Caki2 (cell line): ENCODE measurements around the gene SLC52A1. TPM values are rescaled to one million over a fixed set of nuclear protein-coding genes. Genes with fewer than 3 reads are reported as not detected.
"Not testable (repeated sequence)": the region's sequence is repeated elsewhere in the genome, so short reads cannot be mapped to it uniquely, and the experiment has no call there.

Source experiments
- DNase-seq: peaks from one replicate; pipeline ENCODE4 v3.0.0-alpha.2; 2015; ENCODE audit warnings: low read depth
- in situ Hi-C: cut with HindIII; loops from 2 replicates; pipeline ENCODE4 v1.10.0; 2016; ENCODE audit warnings: low sequenced_read_pairs, low pct_unique_long_range_greater_than_20kb, mixed read lengths
- total RNA-seq: library from RNA; depleted of rRNA; stranded (reverse); fragments of >200 nt; shearing (Covaris generic); gene quantifications from 2 replicates; pipeline ENCODE4 v1.2.3, GENCODE V29; 2014; ENCODE audit warnings: low replicate concordance; rRNA removed

SLC52A1 gene
- not detected in 2 replicates for total RNA-seq

DNA sequence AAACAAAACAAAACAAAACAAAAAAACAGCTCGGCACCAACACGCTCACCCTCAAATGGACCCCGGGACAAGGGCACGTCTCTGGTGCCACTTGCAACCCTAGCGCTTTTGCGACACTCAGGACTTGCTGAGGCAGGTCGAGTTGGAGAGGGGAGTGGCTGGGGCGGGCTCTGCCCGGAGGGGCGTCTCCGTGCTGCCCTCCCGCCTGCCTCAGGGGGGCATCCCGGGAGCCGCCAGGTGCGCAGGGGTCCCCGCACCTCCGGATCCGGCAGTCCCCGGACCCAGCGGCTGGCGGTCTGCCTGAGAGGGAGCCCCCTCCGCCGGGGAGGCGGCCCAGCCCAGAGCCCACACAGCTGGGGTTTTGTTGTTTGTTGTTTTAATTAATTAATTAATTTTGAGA lies at the start of gene SLC52A1:
Gene SLC52A1, minus strand, starts transcription at position 112 of the 400 bp plus-strand sequence. CDS start 820 bp downstream, outside the sequence.
- DNase-seq: no peak
- in situ Hi-C loops: no loop called here

DNA sequence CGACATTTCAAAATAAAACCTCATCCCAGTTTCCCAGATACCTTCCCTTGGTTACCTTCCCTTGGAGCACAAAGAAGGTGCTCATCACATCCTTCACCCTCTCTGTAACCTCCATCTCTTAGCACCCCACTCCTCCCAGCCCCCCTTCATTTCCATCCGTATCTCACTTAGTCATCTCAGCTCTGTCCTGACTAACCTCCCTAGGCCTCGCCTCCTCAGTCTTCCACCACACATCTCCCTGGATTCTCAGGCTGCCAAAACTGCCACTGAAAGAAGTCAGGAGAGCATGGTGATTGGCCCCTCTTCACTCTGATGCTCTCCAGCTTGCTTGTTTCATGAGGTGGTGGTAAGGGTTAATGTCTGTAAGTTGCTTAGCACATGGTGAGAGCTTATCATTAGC lies 45.4 kb upstream of the SLC52A1 start:
- in situ Hi-C loops: no loop called here
- DNase-seq: no peak

DNA sequence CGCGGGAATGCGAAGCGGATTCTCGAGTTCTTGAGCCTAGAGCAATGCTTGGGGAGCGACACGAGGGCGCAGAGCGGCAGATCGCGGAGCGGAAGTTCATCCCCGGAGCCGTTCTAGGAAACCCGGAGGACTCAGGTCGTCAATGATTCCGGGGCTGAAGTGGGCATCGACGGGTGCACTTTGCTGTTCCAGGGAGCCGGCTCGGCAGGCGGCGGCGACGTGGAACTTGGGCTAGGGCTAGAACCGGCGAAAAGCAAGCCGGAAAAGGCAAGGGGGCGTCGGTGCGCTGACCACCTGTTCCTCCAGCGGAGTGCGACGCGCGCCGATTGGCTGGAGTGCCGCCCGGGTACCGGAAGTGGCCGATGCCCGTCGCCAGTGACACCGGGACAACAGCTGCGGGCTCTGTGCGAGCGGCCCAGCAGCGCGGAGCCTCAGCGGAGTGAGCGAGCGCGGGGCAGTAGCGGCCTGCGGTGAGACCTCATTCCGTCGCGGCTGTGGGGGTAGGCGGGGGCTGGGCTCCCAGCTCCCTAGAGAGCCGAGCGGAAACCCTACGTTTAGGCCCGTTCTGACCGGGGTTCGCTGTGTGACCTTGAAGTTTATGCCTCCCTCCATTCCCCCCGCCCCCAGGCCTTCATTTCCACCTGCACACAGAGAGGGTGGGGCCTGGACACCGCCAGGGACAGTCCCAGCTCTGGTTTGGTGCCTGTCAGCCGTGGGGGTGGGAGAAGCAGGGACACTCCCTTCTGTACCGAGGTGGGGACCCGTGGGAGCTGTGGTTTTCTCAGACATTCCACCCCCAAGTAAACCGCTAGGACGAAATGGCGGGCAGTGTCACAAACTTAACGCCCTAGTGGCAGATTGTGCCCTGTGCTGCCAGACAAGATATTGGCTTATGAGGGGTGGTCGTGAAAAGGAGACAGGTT lies 43.1 kb upstream of the SLC52A1 start, which contains the start of gene ZFP3:
Gene ZFP3, plus strand, starts transcription at position 362 of the 923 bp plus-strand sequence. CDS start 13,038 bp downstream, outside the sequence.
- in situ Hi-C loops: no loop called here
- DNase-seq: no peak

DNA sequence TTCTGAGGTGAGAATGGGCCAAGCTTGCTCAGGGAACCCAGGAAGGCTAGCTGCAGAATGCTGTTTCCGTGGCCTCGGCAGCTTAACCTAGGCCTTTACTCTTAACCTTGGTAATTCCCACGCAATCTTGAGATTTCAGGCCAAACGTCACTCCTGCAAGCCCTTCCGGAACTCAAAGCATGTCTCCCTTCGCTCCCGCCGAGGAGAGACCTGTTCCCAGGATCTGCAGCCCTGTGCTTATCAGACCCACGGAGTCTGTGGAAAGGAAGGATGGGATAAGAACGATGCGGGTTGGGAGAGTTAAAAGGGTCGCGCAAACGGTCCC lies 42.5 kb upstream of the SLC52A1 start:
- in situ Hi-C loops: no loop called here
- DNase-seq: no peak

DNA sequence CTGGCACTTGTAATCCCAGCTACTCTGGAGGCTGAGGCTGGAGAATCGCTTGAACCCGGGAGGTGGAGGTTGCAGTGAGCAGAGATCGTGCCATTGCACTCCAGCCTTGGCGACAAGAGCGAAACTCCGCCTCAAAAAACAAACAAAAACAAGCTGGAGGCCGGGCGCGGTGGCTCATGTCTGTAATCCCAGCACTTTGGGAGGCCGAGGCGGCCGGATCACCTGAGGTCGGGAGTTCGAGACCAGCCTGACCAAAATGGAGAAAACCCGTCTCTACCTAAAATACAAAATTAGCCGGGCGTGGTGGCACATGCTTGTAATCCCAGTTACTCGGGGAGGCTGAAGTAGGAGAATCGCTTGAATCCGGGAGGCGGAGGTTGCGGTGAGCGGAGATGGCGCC lies 42.0 kb upstream of the SLC52A1 start:
- in situ Hi-C loops: not testable (repeated sequence)

DNA sequence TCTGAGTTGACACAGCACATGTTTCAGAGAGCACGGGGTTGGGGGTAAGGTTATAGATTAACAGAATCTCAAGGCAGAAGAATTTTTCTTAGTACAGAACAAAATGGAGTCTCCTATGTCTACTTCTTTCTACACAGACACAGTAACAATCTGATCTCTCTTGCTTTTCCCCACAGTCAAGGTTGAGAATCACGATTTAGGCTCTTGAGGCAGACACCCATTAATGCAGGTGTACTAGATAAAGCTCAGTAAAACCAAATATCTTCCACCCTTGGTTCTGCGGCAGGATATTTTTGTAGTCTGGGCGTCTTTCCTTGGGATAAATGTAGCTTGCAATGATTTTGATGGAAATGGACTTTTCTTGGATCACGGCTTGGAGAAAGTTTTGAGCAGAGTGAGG lies 40.2 kb upstream of the SLC52A1 start:
- in situ Hi-C loops, DNase-seq: not testable (repeated sequence)

More for the DNA sequence above, 42.0 kb upstream of the SLC52A1 start:
- not testable (repeated sequence) for DNase-seq

DNA sequence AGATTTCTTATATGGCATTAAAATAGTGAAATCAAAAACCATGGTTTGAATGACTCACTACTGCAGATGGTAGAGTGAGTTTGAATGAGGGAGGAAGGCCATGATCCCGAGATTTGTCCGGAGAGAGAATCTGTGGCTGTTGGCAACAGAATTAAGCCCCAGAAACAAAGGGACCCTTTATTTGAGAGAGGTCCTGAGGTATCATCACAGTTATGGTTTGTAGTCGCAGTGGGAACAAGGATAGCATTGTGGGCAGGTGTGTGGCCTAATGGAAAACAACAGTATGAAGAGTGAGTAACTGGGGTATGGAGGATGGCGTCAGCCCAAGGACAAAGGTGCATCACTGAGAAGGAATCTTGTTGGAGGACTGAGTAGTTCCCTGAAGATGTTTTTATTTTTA lies 34.5 kb upstream of the SLC52A1 start:
- DNase-seq: no peak
- in situ Hi-C loops: no loop called here

DNA sequence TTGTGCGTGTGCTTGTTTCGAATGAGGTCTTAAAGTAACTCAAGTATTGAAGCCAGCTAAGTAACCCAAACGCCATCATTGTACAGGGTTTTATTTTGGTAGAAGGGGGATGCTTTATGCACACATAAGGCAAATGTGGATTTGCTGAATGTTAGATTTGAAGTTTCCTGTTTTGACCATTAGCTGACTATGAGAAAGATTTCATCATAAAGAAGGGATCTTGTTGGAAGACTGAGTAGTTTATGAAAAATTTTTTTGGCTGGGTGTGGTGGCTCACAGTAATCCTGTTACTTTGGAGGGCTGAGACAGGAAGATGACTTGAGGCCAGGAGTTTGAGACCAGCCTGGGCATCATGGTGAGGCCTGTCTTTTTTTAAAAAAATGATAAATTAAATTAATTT lies 33.0 kb upstream of the SLC52A1 start:
- no peak for DNase-seq
- in situ Hi-C loops: no loop called here

DNA sequence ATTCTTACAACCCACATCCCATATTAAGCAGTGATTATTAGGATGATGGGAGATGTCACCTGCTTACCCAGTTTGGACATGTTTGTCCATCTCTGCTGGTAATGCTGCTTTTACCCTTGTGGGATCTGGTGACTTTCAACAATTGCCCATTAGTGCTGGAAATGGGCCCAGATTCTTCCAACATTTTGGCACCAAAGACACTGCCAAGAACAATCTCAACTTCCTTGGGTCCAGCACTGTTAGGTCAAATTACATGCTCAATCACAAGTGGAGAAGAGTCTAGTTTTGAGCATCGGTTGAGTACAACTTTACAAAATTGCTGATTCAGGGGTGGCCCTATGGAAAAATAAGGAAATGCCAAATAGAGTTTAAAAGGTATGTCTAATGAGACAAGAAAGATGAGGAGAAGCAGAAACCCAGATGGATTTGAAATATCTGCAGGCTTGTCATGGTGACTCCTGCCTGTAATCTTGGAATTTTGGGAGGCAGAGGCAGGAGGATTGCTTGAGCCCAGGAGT lies 30.1 kb upstream of the SLC52A1 start:
- in situ Hi-C loops: no loop called here

DNA sequence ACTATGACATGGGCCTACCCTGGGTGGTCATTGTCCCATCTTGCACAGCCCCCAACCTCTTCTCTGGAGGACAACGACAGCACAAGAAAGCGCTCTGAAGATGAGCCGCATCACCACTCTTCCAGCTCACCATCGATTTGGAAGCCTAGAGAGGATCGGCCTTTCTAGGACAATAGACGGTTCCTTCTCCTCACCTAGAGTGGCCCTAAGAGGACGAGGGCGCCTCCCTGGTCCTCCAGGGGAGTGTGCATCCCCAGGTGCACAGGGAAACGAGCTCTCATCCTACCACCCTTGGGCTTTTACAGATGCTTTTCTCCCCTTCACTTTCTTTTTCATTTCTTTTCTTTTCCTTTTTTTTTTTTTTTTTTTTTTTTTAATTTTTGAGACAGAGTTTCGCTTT lies 20.3 kb upstream of the SLC52A1 start:
- no peak for DNase-seq
- in situ Hi-C loops: no loop called here

More for the DNA sequence above, 30.1 kb upstream of the SLC52A1 start:
- no peak for DNase-seq

DNA sequence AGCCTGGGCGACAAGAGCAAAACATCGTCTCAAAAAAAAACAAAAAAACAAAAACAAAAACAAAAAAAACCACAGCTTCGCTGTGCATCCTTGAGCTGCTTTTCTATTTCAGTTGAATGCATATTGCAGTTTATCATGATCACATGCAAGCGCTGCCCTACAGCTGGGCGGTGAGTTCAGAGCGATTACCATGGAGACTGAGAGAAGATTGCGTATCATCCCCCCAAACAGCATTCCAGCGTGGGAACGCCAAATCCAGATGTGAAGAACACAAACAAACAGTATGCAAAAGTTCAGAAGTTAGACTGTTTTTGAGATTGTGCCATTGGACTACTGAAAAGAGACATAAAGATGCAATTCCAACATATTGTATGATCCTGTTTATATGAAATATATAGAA lies 15.1 kb upstream of the SLC52A1 start:
- DNase-seq: no peak
- in situ Hi-C loops: no loop called here

DNA sequence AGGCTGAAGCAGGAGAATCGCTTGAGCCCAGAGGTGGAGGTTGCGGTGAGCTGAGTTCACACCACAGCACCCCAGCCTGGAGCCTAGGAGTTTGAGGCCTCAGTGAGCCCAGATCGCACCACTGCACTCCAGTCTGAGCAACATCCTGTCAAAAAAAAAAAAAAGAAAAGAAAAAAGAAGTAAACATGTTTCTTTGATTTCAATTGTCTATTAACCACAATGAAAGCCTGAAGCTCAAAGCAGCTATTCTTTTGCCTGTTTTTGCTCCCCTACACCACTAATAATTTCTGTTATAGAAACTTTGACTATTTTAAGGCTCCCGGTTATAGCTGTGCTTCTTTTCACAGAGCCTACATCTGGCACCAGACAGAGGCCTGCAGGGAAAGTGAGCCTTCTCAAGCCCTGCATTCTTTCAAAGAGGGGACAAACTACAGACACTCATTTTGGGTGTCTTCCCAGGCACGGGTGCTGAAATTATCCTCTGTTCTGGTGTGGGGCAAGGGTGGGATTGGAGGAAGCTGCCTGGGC lies 14.2 kb upstream of the SLC52A1 start:
- in situ Hi-C loops: no loop called here

DNA sequence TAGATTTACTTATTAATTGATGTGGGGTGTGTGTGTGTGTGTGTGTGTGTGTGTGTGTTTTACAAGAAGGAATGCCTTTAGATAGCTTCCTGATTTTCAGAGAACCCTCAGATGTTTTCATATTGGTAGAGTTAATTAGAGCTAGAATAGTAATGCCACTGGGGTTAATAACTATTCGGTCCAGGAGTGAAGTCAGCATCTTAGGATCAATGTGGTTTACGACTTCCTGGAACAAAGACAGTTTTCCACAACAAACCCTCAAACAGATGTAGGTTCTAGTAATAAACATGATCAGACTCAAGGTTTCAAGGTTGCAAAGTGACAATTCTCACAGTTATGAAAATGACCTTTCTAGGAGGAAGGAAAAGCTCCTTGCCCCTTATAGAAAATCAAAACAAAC lies 12.2 kb upstream of the SLC52A1 start:
- in situ Hi-C loops: no loop called here
- DNase-seq: no peak

More for the DNA sequence above, 14.2 kb upstream of the SLC52A1 start:
- no peak for DNase-seq

DNA sequence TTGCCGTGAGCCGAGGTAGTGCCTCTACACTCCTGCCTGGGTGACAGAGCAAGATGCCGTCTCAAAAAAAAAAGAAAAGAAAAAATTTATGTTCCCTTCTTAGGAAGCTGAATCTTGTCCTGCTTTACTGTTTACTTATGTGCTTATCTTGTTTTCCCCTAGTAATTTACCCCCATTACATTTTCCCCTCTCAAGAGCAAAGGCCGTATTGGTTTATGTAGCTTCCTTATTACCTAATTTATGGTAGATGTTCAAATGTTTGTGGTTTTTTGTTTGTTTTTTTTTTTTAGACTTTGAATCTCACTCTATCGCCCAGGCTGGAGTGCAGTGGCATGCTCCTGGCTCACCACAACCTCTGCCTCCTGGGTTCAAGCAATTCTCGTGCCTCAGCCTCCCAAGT lies 10.3 kb upstream of the SLC52A1 start:
- DNase-seq: no peak
- in situ Hi-C loops: no loop called here

DNA sequence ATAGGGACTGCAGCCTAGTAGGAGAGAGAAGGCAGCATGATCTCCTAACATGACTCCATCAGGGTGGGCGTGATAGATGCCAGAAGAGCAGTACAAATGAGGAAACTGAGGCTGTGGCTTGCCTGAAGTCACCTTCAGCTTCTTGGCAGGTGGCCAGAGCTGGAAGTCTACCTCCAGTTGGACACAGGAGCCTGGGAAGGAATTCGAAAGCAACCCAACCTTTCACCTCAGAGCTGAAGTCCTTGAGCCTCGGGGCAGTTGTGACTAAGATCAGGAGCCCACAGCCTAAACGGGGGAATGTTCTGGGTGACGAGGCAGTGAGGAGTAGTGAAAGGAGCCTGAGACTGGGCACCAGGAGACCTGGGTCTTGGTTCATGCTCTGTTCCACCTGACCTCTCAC lies 9.4 kb upstream of the SLC52A1 start:
- no peak for DNase-seq
- in situ Hi-C loops: no loop called here

DNA sequence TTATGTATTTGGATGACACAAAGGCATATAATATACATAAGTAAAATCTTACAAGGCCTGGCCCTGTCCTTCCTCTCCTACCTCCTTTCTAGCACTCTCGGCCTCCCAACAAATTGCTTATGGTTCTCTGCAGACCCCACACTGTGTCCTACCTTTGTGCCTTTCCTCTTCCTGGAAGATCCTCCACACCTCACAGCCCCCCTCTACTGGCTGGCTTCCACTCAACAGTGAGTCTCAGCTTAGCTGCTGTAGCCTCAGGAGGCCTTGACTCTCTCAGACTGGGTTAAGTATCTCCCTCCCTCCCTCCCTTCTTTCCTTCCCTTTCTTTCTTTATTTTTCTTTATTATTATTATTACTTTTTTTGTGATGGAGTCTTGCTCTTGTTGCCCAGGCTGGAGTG lies 8.3 kb upstream of the SLC52A1 start:
- in situ Hi-C loops: no loop called here
- no peak for DNase-seq

DNA sequence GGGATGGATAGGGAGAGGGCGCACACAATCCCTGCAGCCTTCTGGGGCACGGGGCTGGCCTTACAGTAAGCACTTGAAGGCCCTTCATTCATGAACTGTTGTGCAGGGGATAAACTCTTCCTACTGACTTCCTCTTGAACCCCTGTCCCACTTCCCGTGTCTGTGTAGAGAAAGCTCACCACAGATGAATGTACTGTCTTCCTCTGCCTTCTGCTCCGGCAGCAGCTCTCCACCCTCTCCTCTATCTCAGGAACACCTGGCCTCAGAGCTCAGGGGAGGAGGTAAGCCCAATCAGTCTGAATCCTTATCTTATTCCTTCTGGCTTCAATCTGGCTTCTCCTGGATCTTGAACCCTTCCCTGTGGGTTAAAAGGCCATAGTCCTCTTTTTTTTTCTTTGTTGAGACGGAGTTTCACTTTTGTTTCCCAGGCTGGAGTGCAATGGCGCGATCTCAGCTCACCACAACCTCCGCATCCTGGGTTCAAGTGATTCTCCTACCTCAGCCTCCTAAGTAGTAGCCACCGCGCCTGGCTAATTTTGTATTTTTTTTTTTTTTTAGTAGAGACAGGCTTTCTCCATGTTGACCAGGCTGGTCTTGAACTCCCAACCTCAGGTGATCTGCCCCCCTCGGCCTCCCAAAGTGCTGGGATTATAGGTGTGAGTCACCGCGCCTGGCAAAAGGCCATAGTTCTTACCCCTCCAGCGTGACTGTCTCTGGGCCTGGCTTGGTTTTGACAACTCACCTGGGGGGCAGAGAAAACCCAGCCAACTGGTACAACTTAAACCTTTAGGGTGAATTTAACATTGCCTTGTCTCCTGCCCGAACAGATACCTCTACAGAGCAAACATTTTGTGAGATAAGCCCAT lies 7.2 kb upstream of the SLC52A1 start:
- DNase-seq: no peak
- in situ Hi-C loops: no loop called here

DNA sequence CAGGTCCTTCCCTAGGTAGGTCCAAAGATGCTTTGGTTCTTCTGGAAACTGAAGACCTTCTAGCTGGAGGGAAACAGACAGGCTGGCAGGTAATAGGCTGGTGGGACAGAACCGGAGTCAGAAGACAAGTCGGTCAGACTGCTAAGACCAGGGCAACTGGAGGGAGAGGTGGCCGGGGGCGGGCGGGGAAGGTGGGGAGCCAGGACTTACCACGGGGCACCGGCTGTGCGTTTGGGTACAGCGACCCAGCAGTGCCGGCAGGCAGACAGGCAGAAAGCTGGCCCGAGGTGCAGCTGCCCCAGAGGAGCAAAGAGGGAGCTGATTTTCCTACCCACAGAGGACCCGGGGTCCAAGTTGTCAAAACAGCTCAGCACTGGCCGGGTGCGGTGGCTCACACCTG lies 575 bp downstream of the SLC52A1 start:
- in situ Hi-C loops: no loop called here

DNA sequence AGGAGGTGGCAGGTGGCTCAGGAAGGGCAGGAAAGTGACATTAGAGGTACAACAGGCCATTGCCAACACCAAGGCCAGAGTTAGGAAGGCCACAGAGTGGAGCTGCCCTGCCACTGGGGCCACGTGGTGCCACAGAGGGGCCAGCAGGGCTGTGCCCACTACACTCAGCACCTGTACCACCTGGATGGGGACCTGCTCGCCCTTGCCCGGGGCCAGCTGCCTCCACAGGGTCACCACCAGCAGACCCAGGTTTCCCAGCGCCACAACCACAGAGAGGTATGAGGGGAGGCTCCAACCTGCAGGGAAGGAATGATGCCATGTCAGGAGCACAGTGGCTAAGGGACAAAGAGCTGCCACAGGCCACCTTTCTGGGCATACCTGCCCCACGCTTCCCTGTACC lies 1.2 kb downstream of the SLC52A1 start:
- DNase-seq: no peak
- in situ Hi-C loops: no loop called here

More for the DNA sequence above, 575 bp downstream of the SLC52A1 start:
- no peak for DNase-seq
